Measurements from ENCODE around the gene NCBP3. TPM values are rescaled to one million over a fixed set of nuclear protein-coding genes. Genes with fewer than 3 reads are reported as not detected.

The NCBP3 gene
- total and polyA plus RNA-seq, 2 of the 8 experiments (the other 6 are each of a cell fraction or from before 2014, with no cell fraction given) = 19.6 to 46.1 TPM

DNA sequence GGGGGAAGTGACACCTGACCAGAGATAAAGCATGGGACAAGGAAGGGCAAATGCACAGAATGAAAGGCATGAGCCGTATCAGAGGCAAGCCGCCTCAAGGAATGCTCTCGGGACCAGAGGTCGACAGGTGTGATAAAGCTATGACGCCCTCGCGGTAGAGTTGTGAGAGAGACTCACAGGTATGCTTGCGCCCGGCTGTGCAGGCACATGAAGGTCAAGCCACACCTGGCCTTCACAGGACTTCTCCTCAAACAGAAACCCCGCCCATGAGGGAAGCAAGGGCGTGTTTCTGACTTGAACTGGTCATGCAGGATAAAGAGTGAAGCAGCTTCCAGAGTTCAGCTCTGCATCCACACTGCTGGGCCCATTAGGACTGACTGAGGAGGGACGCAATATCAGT is 7.8 kb downstream of the NCBP3 start:
- Histone ChIP-seq H2BK5ac (ENCODE audit: low read depth, low read length) (no peak overlapping the region), H3K4me3 (ENCODE audit: extremely low read depth in 1 of 4, insufficient read depth in 2 of 4, low read depth in 3 of 4, low read length in 4 of 4) (no peak overlapping the region), H2AK5ac (ENCODE audit: low read depth, low read length) (no peak overlapping the region), H3K56ac (replicated peaks; ENCODE audit: insufficient read length, low read depth, low read length) (no peak overlapping the region), H3K27me3 (replicated peaks in 1 of 4; ENCODE audit: control insufficient read depth in 3 of 4, extremely low read depth in 1 of 4, insufficient read depth in 3 of 4, low read length in 3 of 4) (no peaks in the 10 kb centered on the region), H3K4ac (replicated peaks; ENCODE audit: insufficient read length, low read depth, low read length) (no peak overlapping the region), H3K23ac (ENCODE audit: insufficient read length) (no peak overlapping the region), H4K91ac (replicated peaks; ENCODE audit: insufficient read length, low read length) (no peak overlapping the region), H2BK12ac (ENCODE audit: low read depth, low read length) (no peak overlapping the region), H3K4me2 (ENCODE audit: insufficient read depth in 1 of 2, low read depth in 2 of 2, low read length in 2 of 2) (no peak overlapping the region), H3K4me1 (replicated peaks in 1 of 4; ENCODE audit: control insufficient read depth in 3 of 4, insufficient read depth in 4 of 4, low read length in 3 of 4) (no peaks in the 10 kb centered on the region), H3K9me3 (ENCODE audit: insufficient read depth in 2 of 2, low read depth in 1 of 2, low read length in 1 of 2) (no peaks in the 10 kb centered on the region), H2BK120ac (replicated peaks; ENCODE audit: low read depth, low read length) (no peak overlapping the region), H2BK20ac (ENCODE audit: low read length) (no peak overlapping the region), H3K18ac (ENCODE audit: extremely low read depth, low read length) (no peak overlapping the region), H3K14ac (ENCODE audit: insufficient read length) (no peak overlapping the region), H3K79me1 (ENCODE audit: low read depth, low read length) (peaks cover 8% of the 10 kb centered on the region), H4K20me1 (replicated peaks in 1 of 2; ENCODE audit: control insufficient read depth in 1 of 2, insufficient read depth in 2 of 2, low read length in 2 of 2) (peaks cover 6 to 19% of the 10 kb centered on the region in 2 experiments), H2BK15ac (ENCODE audit: low read length) (no peak overlapping the region), H3K9ac (replicated peaks in 1 of 4; ENCODE audit: extremely low read depth in 1 of 4, low read depth in 3 of 4, low read length in 3 of 4) (no peak overlapping the region), H3K36me3 (ENCODE audit: control insufficient read depth in 2 of 4, insufficient read depth in 4 of 4, low read length in 3 of 4) (peaks cover 12 to 67% (median 48%) of the 10 kb centered on the region in 4 experiments; a peak in 7 of 8 replicates), H2AFZ (ENCODE audit: low read length) (no peak overlapping the region), H4K5ac (ENCODE audit: insufficient read length, low read depth, low read length) (no peak overlapping the region), H3K23me2 (ENCODE audit: low read depth, low read length) (no peaks in the 10 kb centered on the region), H4K8ac (ENCODE audit: extremely low read depth, insufficient read depth, low read length) (no peak overlapping the region), H3K27ac (ENCODE audit: low read depth, low read length) (no peak overlapping the region), H3K79me2 (ENCODE audit: control insufficient read depth in 1 of 2, insufficient read depth in 2 of 2, low read length in 2 of 2) (peaks cover 10 to 45% of the 10 kb centered on the region in 2 experiments; a peak in 3 of 4 replicates)
- DNase-seq (ENCODE audit: low read depth in 1 of 2, low spot score in 2 of 2) = no peak
- no peak for FAIRE-seq
- ChIA-PET POLR2A (ENCODE audit: partially characterized antibody) (interaction anchor here (1.0 to 1.6 kb wide), 2 partner anchors 10 to 11 kb away, joined by 3 to 4 read pairs; no protein-coding TSS in a partner anchor), CTCF (ENCODE audit: partially characterized antibody) (interaction anchor here (0.8 to 2.2 kb wide), 6 partner anchors 7 to 101 kb away, joined by 3 to 15 read pairs (median 4); partner anchors contain the start of gene NCBP3)
- WGBS, 2 experiments (ENCODE audit: extremely low coverage in 1 of 2, insufficient coverage in 1 of 2, insufficient read length in 1 of 2, insufficient replicate concordance in 2 of 2, low coverage in 1 of 2, low lambda C conversion rate in 2 of 2, missing lambda C conversion rate in 1 of 2) = 93% methylated on average over 11 of the region's 12 CpGs; no CpG with 5 or more reads in 1 of the 2 experiments
- TF ChIP-seq HDAC2 (IDR thresholded peaks at IDR 0.05; ENCODE audit: borderline replicate concordance in 1 of 2, low read depth in 2 of 2, low read length in 2 of 2) (no peak), TAF1 (IDR thresholded peaks at IDR 0.05; ENCODE audit: low read depth, low read length) (no peak), CBX8 (IDR thresholded peaks at IDR 0.05; ENCODE audit: borderline replicate concordance, low read depth, low read length) (no peak), RAD21 (IDR thresholded peaks at IDR 0.05 in 1 of 2, conservative IDR thresholded peaks at IDR 0.05 in 1 of 2; ENCODE audit: low read depth in 2 of 2, low read length in 2 of 2) (no peak), MAFK (IDR thresholded peaks at IDR 0.05; ENCODE audit: low read depth, low read length) (no peak), RNF2 (IDR thresholded peaks at IDR 0.05; ENCODE audit: borderline replicate concordance, low read depth, low read length, missing control alignments, poor library complexity, severe bottlenecking) (no peak), YY1 (IDR thresholded peaks at IDR 0.05; ENCODE audit: low read depth, low read length) (no peak), ASH2L (IDR thresholded peaks at IDR 0.05; ENCODE audit: low read length) (no peak), JUND (IDR thresholded peaks at IDR 0.05; ENCODE audit: low read length) (no peak), KDM1A (IDR thresholded peaks at IDR 0.05; ENCODE audit: borderline replicate concordance, low read length) (no peak), CTBP2 (IDR thresholded peaks at IDR 0.05; ENCODE audit: borderline replicate concordance, insufficient read depth, insufficient read length, low read length) (no peak)
- TF ChIP-seq, protein P1, sequence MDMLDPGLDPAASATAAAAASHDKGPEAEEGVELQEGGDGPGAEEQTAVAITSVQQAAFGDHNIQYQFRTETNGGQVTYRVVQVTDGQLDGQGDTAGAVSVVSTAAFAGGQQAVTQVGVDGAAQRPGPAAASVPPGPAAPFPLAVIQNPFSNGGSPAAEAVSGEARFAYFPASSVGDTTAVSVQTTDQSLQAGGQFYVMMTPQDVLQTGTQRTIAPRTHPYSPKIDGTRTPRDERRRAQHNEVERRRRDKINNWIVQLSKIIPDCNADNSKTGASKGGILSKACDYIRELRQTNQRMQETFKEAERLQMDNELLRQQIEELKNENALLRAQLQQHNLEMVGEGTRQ (IDR thresholded peaks at IDR 0.05; ENCODE audit: low read length) = no peak
